Gastrocnemius medialis (tissue), 4 donors: ENCODE results near the gene ZFYVE1. TPM values are rescaled to one million over a fixed set of nuclear protein-coding genes. Genes with fewer than 3 reads are reported as not detected.

Experiments used
- ATAC-seq, 2 donors: fragments of 150-250 bp; one replicate each; pipeline ENCODE4 v1.9.1; 2016
- DNase-seq, 2 donors: peaks; one replicate each; pipeline ENCODE4 v3.0.0-alpha.2; 2019
- H3K27ac ChIP-seq, 4 donors: fragments of 200-600 bp; sonication (generic); 1 replicate in 1 of 4; 2 replicates in 3 of 4; pipeline ENCODE4 v1.5.1; 2016 to 2018; ENCODE audit warnings: mild to moderate bottlenecking in 2 of 4, moderate library complexity in 1 of 4
- H3K27me3 ChIP-seq, 3 donors: fragments of 200-600 bp; sonication (generic) in 2 of 3; 1 replicate in 1 of 3; 2 replicates in 2 of 3; pipeline versions ENCODE4 v1.5.1 to v1.6.0; 2016 to 2019; ENCODE audit warnings: mild to moderate bottlenecking in 1 of 3, moderate library complexity in 1 of 3
- H3K36me3 ChIP-seq, 2 donors: fragments of 200-600 bp; sonication (generic) in 1 of 2; one replicate each; pipeline ENCODE4 v1.5.1; 2017 to 2018
- H3K4me1 ChIP-seq, 2 donors: fragments of 200-600 bp; sonication (generic) in 1 of 2; one replicate each; pipeline ENCODE4 v1.5.1; 2016 to 2017; ENCODE audit warnings: mild to moderate bottlenecking in 2 of 2
- H3K4me3 ChIP-seq, 4 donors: fragments of 200-600 bp; sonication (generic) in 3 of 4; 1 replicate in 1 of 4; 2 replicates in 3 of 4; pipeline ENCODE4 v1.5.1; 2016 to 2019; ENCODE audit warnings: mild to moderate bottlenecking in 2 of 4
- H3K9me3 ChIP-seq, 3 donors: fragments of 200-600 bp; sonication (generic) in 2 of 3; 1 replicate in 1 of 3; 2 replicates in 2 of 3; pipeline ENCODE4 v1.5.1; 2016 to 2019
- POLR2A ChIP-seq, 2 donors: fragments of 450-650 bp; IDR thresholded peaks; one replicate each; pipeline ENCODE4 v1.6.1; 2017; ENCODE audit warnings: antibody characterized with exemption in 2 of 2, mild to moderate bottlenecking in 2 of 2, moderate library complexity in 2 of 2
- in situ Hi-C, 4 donors: fragments of 200-750 bp; cut with MboI; loops; one replicate each; pipeline versions ENCODE4 v1.15.0 to v1.8.0; 2017; ENCODE audit warnings: low sequenced_read_pairs in 4 of 4
- intact Hi-C: fragments of 100-400 bp; cut with DNase I; formaldehyde crosslinking; loops from one replicate; pipeline ENCODE4 v1.15.1; 2023; ENCODE audit warnings: low total_unique reads
- total RNA-seq, 4 donors: library from RNA; depleted of rRNA; stranded (reverse); fragments of >200 nt; gene quantifications; one replicate each; pipeline versions ENCODE4 v1.1.0 to v1.2.3, GENCODE V29; 2016
- TF ChIP-seq, protein P1 (sequence below), 5 experiments: fragments of 450-650 bp in 3 of 5; fragments of 200-600 bp in 2 of 5; sonication (generic) in 2 of 5; IDR thresholded peaks in 4 of 5; conservative IDR thresholded peaks in 1 of 5; 1 replicate in 4 of 5; 2 replicates in 1 of 5; pipeline ENCODE4 v1.5.1; 2016 to 2019; ENCODE audit warnings: antibody characterized with exemption in 5 of 5, mild to moderate bottlenecking in 3 of 5, moderate library complexity in 3 of 5

ZFYVE1 gene
- total RNA-seq, 4 donors from 2014 or later = 16.7 to 28.3 (median 19.3) TPM

GRCh38 chr14:72942934-72943333, 84.0 kb downstream of the ZFYVE1 start:
- no peak overlapping the region for H3K4me3 ChIP-seq
- DNase-seq (no peak), ATAC-seq (no peak)
- no peak for TF ChIP-seq POLR2A (IDR thresholded peaks at IDR 0.05)
- TF ChIP-seq, protein P1, sequence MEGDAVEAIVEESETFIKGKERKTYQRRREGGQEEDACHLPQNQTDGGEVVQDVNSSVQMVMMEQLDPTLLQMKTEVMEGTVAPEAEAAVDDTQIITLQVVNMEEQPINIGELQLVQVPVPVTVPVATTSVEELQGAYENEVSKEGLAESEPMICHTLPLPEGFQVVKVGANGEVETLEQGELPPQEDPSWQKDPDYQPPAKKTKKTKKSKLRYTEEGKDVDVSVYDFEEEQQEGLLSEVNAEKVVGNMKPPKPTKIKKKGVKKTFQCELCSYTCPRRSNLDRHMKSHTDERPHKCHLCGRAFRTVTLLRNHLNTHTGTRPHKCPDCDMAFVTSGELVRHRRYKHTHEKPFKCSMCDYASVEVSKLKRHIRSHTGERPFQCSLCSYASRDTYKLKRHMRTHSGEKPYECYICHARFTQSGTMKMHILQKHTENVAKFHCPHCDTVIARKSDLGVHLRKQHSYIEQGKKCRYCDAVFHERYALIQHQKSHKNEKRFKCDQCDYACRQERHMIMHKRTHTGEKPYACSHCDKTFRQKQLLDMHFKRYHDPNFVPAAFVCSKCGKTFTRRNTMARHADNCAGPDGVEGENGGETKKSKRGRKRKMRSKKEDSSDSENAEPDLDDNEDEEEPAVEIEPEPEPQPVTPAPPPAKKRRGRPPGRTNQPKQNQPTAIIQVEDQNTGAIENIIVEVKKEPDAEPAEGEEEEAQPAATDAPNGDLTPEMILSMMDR (IDR thresholded peaks at IDR 0.05 in 4 of 5, conservative IDR thresholded peaks at IDR 0.05 in 1 of 5) = no peak
- in situ Hi-C loops = loop anchor here in 2 of 4 donors (10.0 kb wide), 1 partner anchor 428 kb away; no protein-coding TSS in a partner anchor
- peaks cover 0 to 93% of the 10 kb centered on the region in 2 donors for H3K36me3 ChIP-seq
- no peak overlapping the region for H3K27ac ChIP-seq
- H3K9me3 ChIP-seq = no peaks in the 10 kb centered on the region
- H3K27me3 ChIP-seq = no peaks in the 10 kb centered on the region
- intact Hi-C loops = no loop called here
- H3K4me1 ChIP-seq = no peaks in the 10 kb centered on the region

DNA sequence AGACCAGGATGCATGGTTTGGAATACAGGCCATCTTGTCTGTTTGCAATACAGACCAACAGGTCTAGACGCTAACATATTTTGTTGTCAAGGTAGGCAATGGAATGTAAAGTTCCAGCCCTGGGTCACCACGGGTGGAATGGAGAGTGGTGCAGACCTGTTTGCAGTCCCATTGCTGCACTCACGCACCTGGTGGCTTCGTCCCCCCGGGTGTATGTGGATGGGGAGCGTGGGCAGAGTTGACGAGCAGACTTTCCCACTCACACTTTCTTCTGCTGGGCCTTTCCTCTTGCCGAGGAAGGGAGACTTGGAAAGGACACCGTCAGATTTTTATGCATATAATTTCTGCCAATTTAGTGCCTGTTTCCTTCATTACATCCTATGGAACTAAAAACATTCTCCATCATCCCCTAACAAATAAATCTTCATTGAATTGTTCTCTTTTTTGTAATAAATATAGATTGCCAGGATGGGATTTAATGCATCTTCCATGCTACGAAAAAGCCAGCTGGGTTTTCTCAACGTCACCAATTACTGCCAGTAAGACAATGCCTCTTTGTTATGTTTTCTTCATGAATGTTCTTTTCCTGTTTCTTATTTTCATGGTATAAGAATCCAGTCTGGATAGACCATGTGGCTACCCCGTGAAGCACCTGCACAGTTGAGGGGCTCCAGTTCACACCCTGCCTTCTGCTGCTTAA, 85.5 kb downstream of the ZFYVE1 start:
- no peaks in the 10 kb centered on the region for H3K9me3 ChIP-seq
- in situ Hi-C loops (loop anchor here in 2 of 4 donors (10.0 kb wide), 1 partner anchor 427 kb away; no protein-coding TSS in a partner anchor), intact Hi-C loops (no loop called here)
- H3K36me3 ChIP-seq = peaks cover 0 to 83% of the 10 kb centered on the region in 2 donors
- no peaks in the 10 kb centered on the region for H3K27me3 ChIP-seq
- DNase-seq (no peak), ATAC-seq (no peak)
- H3K27ac ChIP-seq = no peak overlapping the region
- no peaks in the 10 kb centered on the region for H3K4me1 ChIP-seq
- TF ChIP-seq, protein P1 (IDR thresholded peaks at IDR 0.05 in 4 of 5, conservative IDR thresholded peaks at IDR 0.05 in 1 of 5) = no peak
- no peak for TF ChIP-seq POLR2A (IDR thresholded peaks at IDR 0.05)
- H3K4me3 ChIP-seq = no peak overlapping the region

DNA sequence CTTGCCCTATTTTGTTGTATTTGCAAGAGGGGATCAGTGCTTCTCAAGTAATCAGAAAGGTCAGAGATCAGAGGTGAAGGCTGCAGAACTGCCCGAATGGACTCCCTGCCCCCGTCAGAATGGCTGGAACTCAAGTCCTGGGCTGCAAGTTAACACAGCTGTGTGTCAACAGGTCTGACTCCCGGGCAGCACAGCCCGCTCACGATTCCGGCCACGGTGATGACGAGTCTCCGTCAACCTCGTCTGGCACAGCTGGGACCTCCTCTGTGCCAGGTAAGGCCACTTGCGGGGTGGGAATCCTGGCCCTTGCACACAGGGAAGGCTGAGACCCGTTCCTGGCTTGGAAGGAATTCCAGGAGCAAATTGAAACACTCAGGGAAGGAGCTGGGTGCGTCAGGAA, 87.3 kb downstream of the ZFYVE1 start:
- Histone ChIP-seq H3K27me3 (no peaks in the 10 kb centered on the region), H3K4me3 (no peak overlapping the region), H3K36me3 (peaks cover 0 to 67% of the 10 kb centered on the region in 2 donors), H3K9me3 (no peaks in the 10 kb centered on the region), H3K27ac (no peak overlapping the region), H3K4me1 (no peaks in the 10 kb centered on the region)
- ATAC-seq (no peak), DNase-seq (no peak)
- TF ChIP-seq, protein P1 (IDR thresholded peaks at IDR 0.05 in 4 of 5, conservative IDR thresholded peaks at IDR 0.05 in 1 of 5) = no peak
- no peak for TF ChIP-seq POLR2A (IDR thresholded peaks at IDR 0.05)
- in situ Hi-C loops (loop anchor here in 2 of 4 donors (10.0 kb wide), 1 partner anchor 425 kb away; no protein-coding TSS in a partner anchor), intact Hi-C loops (no loop called here)

DNA sequence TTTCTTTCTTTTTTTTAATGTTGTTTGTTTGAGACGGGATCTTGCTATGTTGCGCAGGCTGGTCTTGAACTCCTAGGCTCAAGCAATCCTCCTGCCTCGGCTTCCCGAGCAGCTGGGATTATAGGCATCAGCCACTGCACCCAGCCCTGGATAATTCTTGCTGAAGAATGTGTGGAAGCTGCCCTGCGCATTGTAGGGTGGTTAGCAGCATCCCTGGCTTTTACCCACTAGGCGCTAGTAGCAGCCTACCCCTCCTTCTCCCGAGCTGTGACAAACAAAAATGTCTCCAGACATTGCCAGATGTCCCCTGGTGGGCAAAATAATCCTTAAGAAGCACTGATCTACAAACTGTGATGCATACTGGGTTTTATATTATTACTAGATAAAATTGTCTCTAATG, 94.0 kb downstream of the ZFYVE1 start:
- H3K27me3 ChIP-seq = no peaks in the 10 kb centered on the region
- peaks cover 0 to 2% of the 10 kb centered on the region in 2 donors for H3K36me3 ChIP-seq
- intact Hi-C loops (no loop called here), in situ Hi-C loops (no loop called here)
- H3K9me3 ChIP-seq = no peaks in the 10 kb centered on the region
- DNase-seq (no peak), ATAC-seq (no peak)
- no peaks in the 10 kb centered on the region for H3K4me1 ChIP-seq
- TF ChIP-seq, protein P1 (IDR thresholded peaks at IDR 0.05 in 4 of 5, conservative IDR thresholded peaks at IDR 0.05 in 1 of 5) = no peak
- TF ChIP-seq POLR2A (IDR thresholded peaks at IDR 0.05) = no peak
- no peak overlapping the region for H3K4me3 ChIP-seq
- H3K27ac ChIP-seq = no peak overlapping the region
